GM12864 (cell line): ENCODE results near the gene DCXR.

Experiments used
- DNase-seq: peaks from one replicate; pipeline ENCODE4 v3.0.0-alpha.2; 2011; ENCODE audit warnings: low read depth
- H3K4me3 ChIP-seq: 2 replicates; pipeline ENCODE4 v1.5.1; 2011; ENCODE audit warnings: mild to moderate bottlenecking, low read depth, low read length, control low read depth
- TF ChIP-seq, protein P1 (sequence below): IDR thresholded peaks from 2 replicates; pipeline ENCODE4 v1.5.1; 2011; ENCODE audit warnings: low read depth, mild to moderate bottlenecking, moderate library complexity, low read length, control low read depth, inconsistent platforms; ENCODE audit errors: missing control alignments

DCXR gene

DNA sequence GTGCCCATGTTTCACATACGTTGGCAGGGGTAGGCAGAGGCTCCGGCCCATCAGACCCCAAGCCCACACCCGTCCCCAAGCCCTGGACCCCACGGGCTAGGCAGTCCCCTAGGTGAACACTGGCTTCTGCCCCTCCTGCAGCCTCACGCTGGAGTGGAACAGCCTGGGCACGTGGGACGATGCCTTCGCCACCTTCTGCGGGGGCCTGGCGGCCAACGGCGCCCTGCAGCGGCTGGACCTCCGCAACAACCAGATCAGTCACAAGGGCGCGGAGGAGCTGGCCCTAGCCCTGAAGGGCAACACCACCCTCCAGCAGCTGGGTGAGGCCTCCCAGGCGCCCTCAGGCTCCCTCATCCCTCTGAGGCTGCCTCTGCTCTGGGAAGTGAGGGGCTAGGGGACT lies 12.6 kb downstream of the DCXR start:
- TF ChIP-seq, protein P1, sequence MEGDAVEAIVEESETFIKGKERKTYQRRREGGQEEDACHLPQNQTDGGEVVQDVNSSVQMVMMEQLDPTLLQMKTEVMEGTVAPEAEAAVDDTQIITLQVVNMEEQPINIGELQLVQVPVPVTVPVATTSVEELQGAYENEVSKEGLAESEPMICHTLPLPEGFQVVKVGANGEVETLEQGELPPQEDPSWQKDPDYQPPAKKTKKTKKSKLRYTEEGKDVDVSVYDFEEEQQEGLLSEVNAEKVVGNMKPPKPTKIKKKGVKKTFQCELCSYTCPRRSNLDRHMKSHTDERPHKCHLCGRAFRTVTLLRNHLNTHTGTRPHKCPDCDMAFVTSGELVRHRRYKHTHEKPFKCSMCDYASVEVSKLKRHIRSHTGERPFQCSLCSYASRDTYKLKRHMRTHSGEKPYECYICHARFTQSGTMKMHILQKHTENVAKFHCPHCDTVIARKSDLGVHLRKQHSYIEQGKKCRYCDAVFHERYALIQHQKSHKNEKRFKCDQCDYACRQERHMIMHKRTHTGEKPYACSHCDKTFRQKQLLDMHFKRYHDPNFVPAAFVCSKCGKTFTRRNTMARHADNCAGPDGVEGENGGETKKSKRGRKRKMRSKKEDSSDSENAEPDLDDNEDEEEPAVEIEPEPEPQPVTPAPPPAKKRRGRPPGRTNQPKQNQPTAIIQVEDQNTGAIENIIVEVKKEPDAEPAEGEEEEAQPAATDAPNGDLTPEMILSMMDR, result no peak
- no peak overlapping the region for H3K4me3 ChIP-seq
- no peak for DNase-seq

DNA sequence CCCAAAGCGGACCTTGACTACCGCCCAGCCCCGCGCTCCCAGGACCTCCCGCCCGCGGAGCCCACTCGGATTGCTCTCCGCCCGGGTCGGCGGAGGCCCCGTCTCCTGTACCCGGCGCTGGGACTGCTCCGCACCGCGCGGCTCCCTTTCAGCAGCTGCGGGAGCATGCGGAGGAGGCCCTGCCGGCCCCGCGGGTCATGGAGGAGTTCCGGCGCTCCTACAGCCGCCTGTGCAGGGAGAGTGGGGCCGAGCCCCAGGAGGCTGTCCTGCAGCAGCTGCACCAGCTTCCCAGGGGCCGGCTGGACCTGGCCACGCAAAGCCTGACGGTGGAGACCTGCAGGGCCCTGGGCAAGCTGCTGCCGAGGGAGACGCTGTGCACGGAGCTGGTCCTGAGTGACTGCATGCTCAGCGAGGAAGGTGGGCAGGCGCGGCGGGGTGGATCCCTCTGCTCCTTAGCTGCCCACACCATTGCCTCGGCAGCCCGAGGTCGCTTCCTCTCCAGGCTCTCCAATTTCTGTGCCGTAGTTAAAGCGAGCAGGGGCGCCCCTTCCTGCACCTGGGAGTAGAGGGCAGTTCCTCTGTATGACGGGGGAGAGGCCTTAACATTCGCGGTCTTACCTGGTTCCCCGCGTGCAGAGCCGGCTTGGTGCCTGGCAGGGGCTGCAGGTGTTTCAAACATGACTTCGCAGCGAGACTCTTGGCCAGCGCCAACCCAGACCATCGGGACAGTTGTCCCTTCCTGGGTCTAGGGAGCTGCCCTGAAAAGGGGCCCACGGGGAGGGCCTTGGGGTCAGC lies 13.9 kb downstream of the DCXR start:
- H3K4me3 ChIP-seq, result peak overlapping the region; percentile 89
- TF ChIP-seq, protein P1, result no peak
- DNase-seq, result no peak

DNA sequence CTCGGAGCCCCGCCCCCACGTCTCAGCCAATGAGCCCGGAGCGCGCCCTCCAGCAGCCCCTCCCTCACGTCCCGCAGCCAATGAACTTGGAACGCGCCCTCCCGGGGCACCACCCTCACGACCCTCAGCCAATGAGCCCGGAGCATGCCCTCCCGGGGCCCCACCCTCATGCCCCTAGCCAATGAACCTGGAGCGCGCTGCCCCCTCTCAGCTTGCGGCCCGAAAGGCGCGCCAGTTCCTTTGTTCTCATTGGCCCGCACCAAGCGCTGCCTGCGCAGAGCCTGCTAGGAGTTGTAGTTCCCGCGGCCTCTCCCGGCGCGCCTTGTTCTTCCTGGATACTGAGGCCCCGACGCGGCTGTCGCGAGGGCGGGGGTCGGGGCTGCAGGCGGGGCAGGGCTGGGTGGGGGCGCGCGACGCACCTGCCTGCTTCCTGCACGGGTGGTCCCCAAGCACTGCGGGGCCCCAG lies 14.5 kb downstream of the DCXR start, which contains the start of gene LRRC45:
LRRC45 (plus strand) TSS at position 325 of the 466 bp plus-strand sequence. CDS start 339 bp downstream, outside the sequence.
- DNase-seq, result peak; percentile 97
- H3K4me3 ChIP-seq, result peak within 1 kb of the TSS; percentile 89
- TF ChIP-seq, protein P1, result no peak

DNA sequence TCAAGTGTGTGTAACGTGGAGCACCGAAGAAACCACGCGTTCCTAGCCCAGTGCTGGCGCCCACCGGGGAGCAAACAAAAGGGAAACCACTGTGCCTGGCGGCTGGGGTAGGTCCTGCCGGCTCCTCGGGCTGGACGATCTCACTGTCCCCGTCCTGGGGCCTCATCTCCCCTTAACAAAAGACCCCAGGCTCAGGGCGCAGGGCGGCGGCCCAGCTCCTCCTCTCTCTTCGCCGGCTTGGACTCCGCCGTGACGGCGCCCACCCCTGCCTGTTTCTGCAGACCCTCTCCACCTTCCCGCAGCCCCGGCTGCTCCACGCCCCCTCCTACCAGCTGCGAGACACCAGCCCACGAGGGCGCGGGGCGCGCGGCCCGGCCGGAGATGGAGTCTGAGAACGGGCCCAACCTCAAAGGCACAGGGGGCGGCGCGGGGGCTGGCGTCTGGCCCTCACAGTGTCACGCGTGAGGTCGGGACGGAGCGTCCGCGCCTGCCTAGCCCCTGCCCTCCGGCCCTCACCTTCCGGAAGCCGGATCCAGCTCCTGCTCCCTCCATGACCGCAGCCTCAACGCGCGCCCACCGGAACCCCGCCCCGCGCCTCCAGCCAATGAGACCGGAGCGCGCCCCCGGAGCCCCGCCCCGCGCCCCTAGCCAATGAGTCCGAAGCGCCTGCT lies 15.1 kb downstream of the DCXR start, which contains the start of gene CENPX:
CENPX (minus strand) TSS at position 569 of the 671 bp plus-strand sequence; CDS start at position 552, 17 bp downstream.
- TF ChIP-seq, protein P1, result no peak
- no peak for DNase-seq
- H3K4me3 ChIP-seq, result peak within 1 kb of the TSS; percentile 89

DNA sequence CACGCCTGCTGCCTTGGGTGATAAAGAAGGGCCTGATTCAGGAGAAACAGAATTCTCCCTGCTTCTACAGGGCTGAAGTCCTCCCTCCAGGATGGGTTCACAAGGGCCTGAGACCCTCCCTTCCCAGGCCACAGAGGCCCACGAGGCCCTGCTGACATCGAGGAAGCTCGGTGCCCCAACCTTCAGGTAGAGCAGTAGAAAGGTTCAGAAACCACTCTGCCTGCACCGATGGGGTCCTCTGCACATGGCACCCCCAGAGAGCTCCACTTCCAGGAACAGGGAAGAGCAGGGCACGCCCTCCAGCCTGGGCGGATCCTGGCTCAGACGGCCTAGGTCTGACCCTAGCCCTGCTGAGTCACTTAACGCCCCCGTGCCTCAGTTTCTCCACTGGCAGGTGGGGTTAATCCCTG lies 15.6 kb downstream of the DCXR start:
- no peak for DNase-seq
- peak overlapping the region; percentile 83 for H3K4me3 ChIP-seq
- TF ChIP-seq, protein P1, result no peak

DNA sequence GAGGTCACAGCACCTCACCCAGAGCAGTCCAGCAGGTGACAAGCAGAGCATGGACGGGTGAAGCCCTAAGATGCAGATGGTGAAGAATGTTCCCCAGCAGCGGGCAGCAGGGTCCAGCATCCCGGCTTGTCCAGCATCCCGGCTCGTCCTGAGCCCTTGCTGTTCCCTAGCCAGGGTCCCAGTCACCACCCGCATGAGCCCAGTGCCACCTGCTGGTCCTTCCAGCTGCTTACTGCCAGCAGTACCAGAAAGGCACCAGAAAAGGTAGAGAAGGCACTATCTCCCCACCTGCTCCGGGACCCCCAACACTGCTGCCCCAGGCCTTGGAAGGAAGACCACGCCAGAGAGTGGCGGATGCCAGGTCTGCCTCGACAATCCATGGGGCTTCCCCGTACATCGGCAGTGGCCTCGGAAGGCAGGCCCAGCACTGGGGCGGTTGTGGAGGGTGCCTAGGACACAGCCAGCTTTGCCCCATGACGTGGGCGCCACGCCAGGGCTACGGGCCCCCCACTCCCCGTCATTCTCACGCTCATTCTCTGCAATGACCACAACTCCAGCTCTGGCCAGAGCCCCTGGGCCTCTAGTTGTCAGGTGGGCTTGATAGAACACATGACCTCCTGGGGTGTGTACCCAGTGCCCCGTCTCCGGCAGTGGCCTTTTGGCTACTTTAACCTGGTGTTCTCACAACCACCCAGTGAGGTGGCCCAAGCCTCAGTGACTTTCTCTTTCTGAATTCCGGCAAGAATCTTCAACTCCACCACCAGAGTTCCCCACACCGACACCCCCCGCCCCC lies 16.2 kb downstream of the DCXR start:
- DNase-seq, result no peak
- TF ChIP-seq, protein P1, result peak; percentile 78
- H3K4me3 ChIP-seq, result peak overlapping the region; percentile 83
